BLaER1 (cell line): ENCODE measurements around the gene FAT2.

Experiments used
- H3K27ac ChIP-seq: shearing (Covaris generic); formaldehyde crosslinking; 2 replicates; pipeline ENCODE4 v1.8.1; 2022
- H3K27me3 ChIP-seq: shearing (Covaris generic); formaldehyde crosslinking; 2 replicates; pipeline ENCODE4 v1.8.1; 2022
- H3K36me3 ChIP-seq: shearing (Covaris generic); formaldehyde crosslinking; 2 replicates; pipeline ENCODE4 v1.8.1; 2022
- H3K4me1 ChIP-seq: shearing (Covaris generic); formaldehyde crosslinking; 2 replicates; pipeline ENCODE4 v1.8.1; 2022
- H3K4me2 ChIP-seq: shearing (Covaris generic); formaldehyde crosslinking; 2 replicates; pipeline ENCODE4 v1.8.1; 2022
- H3K4me3 ChIP-seq: shearing (Covaris generic); formaldehyde crosslinking; 2 replicates; pipeline ENCODE4 v1.8.1; 2022
- H3K9ac ChIP-seq: shearing (Covaris generic); formaldehyde crosslinking; 2 replicates; pipeline ENCODE4 v1.8.1; 2022
- H3K9me3 ChIP-seq: shearing (Covaris generic); formaldehyde crosslinking; 2 replicates; pipeline ENCODE4 v1.8.1; 2022
- H4K20me1 ChIP-seq: shearing (Covaris generic); formaldehyde crosslinking; 2 replicates; pipeline ENCODE4 v1.8.1; 2022
- Cebpa-rat ChIP-seq: shearing (Covaris generic); IDR thresholded peaks from 2 replicates; pipeline ENCODE4 v1.8.1; 2022

FAT2 gene

GRCh38 chr5:151541571-151541970, 49.6 kb downstream of the FAT2 start:
- H3K9ac ChIP-seq: no peak overlapping the region
- no peak for TF ChIP-seq Cebpa-rat
- no peak overlapping the region for H3K27ac ChIP-seq
- no peak overlapping the region for H3K4me2 ChIP-seq
- no peaks in the 10 kb centered on the region for H4K20me1 ChIP-seq
- no peaks in the 10 kb centered on the region for H3K9me3 ChIP-seq
- H3K4me1 ChIP-seq: no peaks in the 10 kb centered on the region
- H3K4me3 ChIP-seq: no peak overlapping the region
- H3K36me3 ChIP-seq: no peaks in the 10 kb centered on the region
- no peaks in the 10 kb centered on the region for H3K27me3 ChIP-seq
